Cardiac muscle cell (in vitro differentiated cells and primary cell): ENCODE results near the gene FREM3. TPM values are rescaled to one million over a fixed set of nuclear protein-coding genes. Genes with fewer than 3 reads are reported as not detected.
A peak's percentile ranks its signal among the peaks of the same experiment; 100 is the strongest.

Experiments
- DNase-seq, 2 donors: peaks; one replicate each; pipeline versions ENCODE4 v3.0.0 to v3.0.0-alpha.2; 2010 to 2017; ENCODE audit warnings: low read depth in 1 of 2, low spot score in 1 of 2
- H3K27ac ChIP-seq: fragments of 200-600 bp; sonication (generic); 2 replicates; pipeline ENCODE4 v1.5.1; 2016
- H3K27me3 ChIP-seq: fragments of 200-600 bp; sonication (generic); 2 replicates; pipeline ENCODE4 v1.6.0; 2016; ENCODE audit warnings: control low read depth
- H3K36me3 ChIP-seq: fragments of 200-600 bp; sonication (generic); 2 replicates; pipeline ENCODE4 v1.5.1; 2016; ENCODE audit warnings: control low read depth
- H3K4me1 ChIP-seq: fragments of 200-600 bp; sonication (generic); 2 replicates; pipeline ENCODE4 v1.8.1; 2017; ENCODE audit warnings: low read depth, mild to moderate bottlenecking, mixed run types
- H3K4me3 ChIP-seq: fragments of 200-600 bp; sonication (generic); 2 replicates; pipeline ENCODE4 v1.5.1; 2016; ENCODE audit warnings: mild to moderate bottlenecking
- H3K9me3 ChIP-seq: fragments of 200-600 bp; sonication (generic); 2 replicates; pipeline ENCODE4 v1.5.1; 2017; ENCODE audit warnings: low read depth, mild to moderate bottlenecking, control low read depth
- polyA plus RNA-seq: library from polyadenylated mRNA; unstranded; fragments of >200 nt; fragmentation: Nextera tagmentation; extraction: Ambion mirVana; gene quantifications from 2 replicates; pipeline ENCODE4 v1.2.1, GENCODE V29; 2016
- total RNA-seq: library from RNA; depleted of rRNA; stranded (reverse); fragments of >200 nt; gene quantifications from 2 replicates; pipeline ENCODE4 v1.2.3, GENCODE V29; 2016
- TF ChIP-seq, protein P1 (sequence below): IDR thresholded peaks from 2 replicates; pipeline ENCODE4 v1.5.1; 2012; ENCODE audit warnings: low read depth, mild to moderate bottlenecking, low read length

The FREM3 gene
- total and polyA plus RNA-seq, 2 experiments from 2014 or later, result not detected

DNA sequence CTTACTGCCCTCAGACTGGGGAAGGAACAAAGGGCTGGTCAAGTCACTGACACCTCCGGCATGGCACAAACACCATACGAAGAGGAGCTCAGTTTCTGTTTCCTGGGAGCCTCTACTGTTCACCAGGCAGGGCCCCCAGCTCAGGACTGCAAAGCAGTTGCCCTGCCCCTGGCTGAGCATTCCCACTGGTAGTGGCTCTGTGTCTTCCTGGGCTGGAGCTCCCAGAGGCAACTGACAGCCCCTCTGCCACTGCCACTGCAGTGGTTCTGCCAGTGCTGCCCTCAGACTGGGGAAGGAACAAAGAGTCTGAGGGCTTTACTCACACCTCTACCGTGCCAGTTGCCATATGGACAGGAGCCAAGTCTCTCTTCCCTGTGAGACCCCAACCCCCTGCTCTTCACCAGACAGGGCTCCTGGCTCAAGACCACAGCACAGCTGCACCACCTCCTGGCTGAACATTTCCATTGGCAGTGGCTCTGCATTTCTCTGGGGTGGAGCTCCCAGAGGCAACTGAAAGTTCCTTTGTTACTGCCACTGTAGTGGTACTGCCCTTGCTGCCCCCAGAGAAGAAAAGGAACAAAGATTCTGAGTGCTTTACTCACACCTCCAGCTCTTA lies 119.0 kb downstream of the FREM3 start:
- Histone ChIP-seq H3K27me3 (no peaks in the 10 kb centered on the region), H3K4me3 (no peak overlapping the region), H3K36me3 (no peaks in the 10 kb centered on the region), H3K27ac (no peak overlapping the region), H3K4me1 (no peaks in the 10 kb centered on the region), H3K9me3 (no peaks in the 10 kb centered on the region)
- TF ChIP-seq, protein P1, sequence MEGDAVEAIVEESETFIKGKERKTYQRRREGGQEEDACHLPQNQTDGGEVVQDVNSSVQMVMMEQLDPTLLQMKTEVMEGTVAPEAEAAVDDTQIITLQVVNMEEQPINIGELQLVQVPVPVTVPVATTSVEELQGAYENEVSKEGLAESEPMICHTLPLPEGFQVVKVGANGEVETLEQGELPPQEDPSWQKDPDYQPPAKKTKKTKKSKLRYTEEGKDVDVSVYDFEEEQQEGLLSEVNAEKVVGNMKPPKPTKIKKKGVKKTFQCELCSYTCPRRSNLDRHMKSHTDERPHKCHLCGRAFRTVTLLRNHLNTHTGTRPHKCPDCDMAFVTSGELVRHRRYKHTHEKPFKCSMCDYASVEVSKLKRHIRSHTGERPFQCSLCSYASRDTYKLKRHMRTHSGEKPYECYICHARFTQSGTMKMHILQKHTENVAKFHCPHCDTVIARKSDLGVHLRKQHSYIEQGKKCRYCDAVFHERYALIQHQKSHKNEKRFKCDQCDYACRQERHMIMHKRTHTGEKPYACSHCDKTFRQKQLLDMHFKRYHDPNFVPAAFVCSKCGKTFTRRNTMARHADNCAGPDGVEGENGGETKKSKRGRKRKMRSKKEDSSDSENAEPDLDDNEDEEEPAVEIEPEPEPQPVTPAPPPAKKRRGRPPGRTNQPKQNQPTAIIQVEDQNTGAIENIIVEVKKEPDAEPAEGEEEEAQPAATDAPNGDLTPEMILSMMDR, result no peak
- no peak for DNase-seq

DNA sequence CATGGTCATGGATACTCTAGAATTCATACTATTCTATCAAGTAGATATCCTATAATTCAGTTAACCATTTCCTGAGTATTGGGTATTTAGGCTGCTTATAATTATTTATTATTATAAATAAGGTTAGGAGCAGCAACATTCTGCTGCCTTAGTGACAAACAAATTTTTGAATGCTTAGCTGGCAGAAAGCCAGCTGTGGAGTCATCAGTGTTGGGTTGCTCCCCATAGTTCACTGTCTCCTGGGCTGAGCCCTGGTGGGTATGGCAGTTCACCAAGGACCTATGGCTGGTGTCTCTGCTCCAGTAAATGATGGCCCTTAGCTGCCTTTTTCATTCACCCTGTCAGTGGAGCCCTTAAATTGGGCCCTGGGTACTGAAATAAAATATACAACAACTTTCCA lies 125.1 kb downstream of the FREM3 start:
- TF ChIP-seq, protein P1, result no peak
- H3K4me3 ChIP-seq, result no peak overlapping the region
- H3K27ac ChIP-seq, result no peak overlapping the region
- no peaks in the 10 kb centered on the region for H3K27me3 ChIP-seq
- DNase-seq, result no peak
- no peaks in the 10 kb centered on the region for H3K36me3 ChIP-seq
- H3K9me3 ChIP-seq, result no peaks in the 10 kb centered on the region
- H3K4me1 ChIP-seq, result no peaks in the 10 kb centered on the region

DNA sequence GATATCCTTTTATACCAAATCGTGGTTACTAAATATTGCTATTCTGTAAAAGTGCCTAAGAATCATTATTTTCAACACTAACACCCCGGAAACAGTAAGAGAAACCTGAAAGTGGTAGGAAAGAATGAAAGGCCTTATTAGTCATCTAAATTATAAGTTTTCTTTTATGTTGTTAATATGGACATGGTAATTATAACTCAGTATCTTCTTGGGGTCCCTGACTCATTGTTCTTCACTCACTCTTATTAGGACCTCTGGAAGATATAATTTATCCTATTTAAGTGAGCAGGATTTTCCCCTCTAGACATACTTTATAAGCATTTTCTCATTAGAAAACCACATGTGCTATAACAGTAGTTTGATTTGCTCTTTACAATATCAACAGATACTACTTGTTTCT lies 136.0 kb downstream of the FREM3 start:
- no peak for DNase-seq

DNA sequence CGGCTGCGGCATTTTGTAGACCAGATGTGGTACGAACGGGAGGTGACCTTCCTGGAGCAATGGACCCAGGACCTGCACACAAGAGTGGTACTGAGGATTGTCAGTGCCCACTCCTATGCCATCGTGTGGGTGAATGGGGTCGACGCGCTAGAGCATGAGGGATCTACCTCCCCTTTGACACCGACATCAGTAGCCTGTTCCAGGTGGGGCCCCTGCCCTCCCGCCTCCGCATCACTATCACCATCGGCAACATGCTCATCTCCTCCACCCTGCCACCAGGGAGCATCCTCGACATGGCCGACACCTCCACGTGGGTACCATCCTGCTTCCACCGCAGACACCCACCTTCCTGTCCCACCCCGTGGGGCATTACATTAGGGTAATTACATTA lies 140.7 kb downstream of the FREM3 start:
- peak overlapping the region; percentile 22 for H3K4me3 ChIP-seq
- H3K27ac ChIP-seq, result no peak overlapping the region
- no peaks in the 10 kb centered on the region for H3K36me3 ChIP-seq
- no peaks in the 10 kb centered on the region for H3K4me1 ChIP-seq
- H3K27me3 ChIP-seq, result no peaks in the 10 kb centered on the region
- H3K9me3 ChIP-seq, result no peaks in the 10 kb centered on the region
- TF ChIP-seq, protein P1, result no peak
- peak in 1 of 2 donors; percentile 3 for DNase-seq

More for the DNA sequence above, 136.0 kb downstream of the FREM3 start:
- Histone ChIP-seq H3K27me3 (no peaks in the 10 kb centered on the region), H3K27ac (no peak overlapping the region), H3K36me3 (no peaks in the 10 kb centered on the region), H3K4me3 (no peak overlapping the region), H3K9me3 (no peaks in the 10 kb centered on the region), H3K4me1 (no peaks in the 10 kb centered on the region)
- TF ChIP-seq, protein P1, result no peak

DNA sequence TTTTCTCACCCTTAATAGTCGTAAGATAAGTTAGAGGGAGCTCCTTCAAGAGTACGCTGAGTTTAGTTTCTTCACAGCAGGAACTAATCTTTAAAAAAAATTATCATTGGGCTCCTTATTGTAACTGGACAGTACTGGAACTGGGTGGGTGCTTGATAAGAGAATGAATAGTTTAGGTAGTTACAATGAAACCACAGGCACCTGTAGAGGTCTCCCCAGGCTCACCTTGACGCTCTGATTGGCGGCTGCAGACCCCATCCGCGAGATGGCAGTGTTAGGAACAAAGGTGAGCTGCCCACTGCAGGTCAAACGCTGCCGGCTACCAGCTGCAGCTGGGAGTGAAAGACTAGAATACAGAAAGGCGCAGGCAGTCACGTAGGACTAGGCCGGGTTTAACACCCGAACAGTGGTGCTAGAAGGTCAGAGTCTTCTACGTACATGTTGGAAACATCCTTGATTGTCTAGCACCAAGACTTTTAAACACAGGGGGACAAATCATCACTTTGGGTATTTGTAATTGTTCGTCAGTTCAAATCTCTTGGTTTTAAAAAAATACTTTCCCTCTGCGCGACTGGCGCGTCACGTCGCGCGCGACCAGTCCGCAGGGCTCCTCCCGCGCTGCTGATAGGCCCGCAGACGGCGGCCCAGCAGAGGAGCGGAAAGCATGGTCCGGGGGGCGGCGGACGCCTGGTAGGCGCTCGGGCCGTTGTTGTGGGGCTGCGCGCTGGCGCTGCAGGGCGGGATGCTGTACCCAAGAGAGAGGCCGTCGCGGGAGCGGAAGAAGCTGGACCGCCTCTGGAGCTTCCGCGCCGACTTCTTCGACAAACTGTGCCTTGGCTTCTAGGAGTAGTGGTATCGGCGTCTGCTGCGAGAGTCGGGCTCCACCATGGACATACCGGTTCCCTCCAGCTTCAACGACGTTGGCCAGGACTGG lies 141.4 kb downstream of the FREM3 start:
- no peaks in the 10 kb centered on the region for H3K27me3 ChIP-seq
- no peaks in the 10 kb centered on the region for H3K36me3 ChIP-seq
- no peak overlapping the region for H3K27ac ChIP-seq
- TF ChIP-seq, protein P1, result peak; percentile 51
- no peaks in the 10 kb centered on the region for H3K9me3 ChIP-seq
- DNase-seq, result peak; percentile 57 to 76
- H3K4me1 ChIP-seq, result no peaks in the 10 kb centered on the region
- peak overlapping the region; percentile 22 for H3K4me3 ChIP-seq
